Spinal cord (tissue), 10 donors: ENCODE data around the gene TCF12. TPM values are rescaled to one million over a fixed set of nuclear protein-coding genes. Genes with fewer than 3 reads are reported as not detected.
A peak's percentile ranks its signal among the peaks of the same experiment; 100 is the strongest.

Experiments used
- DNase-seq, 6 donors: peaks; one replicate each; pipeline versions ENCODE4 v3.0.0 to v3.0.0-alpha.2; 2013 to 2015; ENCODE audit warnings: low spot score in 6 of 6, low read depth in 4 of 6
- H3K27ac ChIP-seq: one replicate; pipeline ENCODE4 v1.5.1; 2013; ENCODE audit warnings: low read depth, low read length, control low read depth
- H3K27me3 ChIP-seq: one replicate; pipeline ENCODE4 v1.6.1; 2013; ENCODE audit warnings: low read length; ENCODE audit not compliant: control insufficient read depth, insufficient read depth
- H3K36me3 ChIP-seq: one replicate; pipeline ENCODE4 v1.6.1; 2013; ENCODE audit warnings: low read length; ENCODE audit not compliant: control insufficient read depth, insufficient read depth
- H3K4me1 ChIP-seq: one replicate; pipeline ENCODE4 v1.6.1; 2013; ENCODE audit warnings: low read length; ENCODE audit not compliant: control insufficient read depth, insufficient read depth
- H3K4me3 ChIP-seq: one replicate; pipeline ENCODE4 v1.5.1; 2013; ENCODE audit warnings: low read depth, low read length, control low read depth
- H3K9me3 ChIP-seq: one replicate; pipeline ENCODE4 v1.6.1; 2013; ENCODE audit warnings: low read length; ENCODE audit not compliant: control insufficient read depth, insufficient read depth
- WGBS: methylation state at CpG from one replicate; pipeline ENCODE4 v1.1.5; 2013; ENCODE audit warnings: missing lambda C conversion rate; ENCODE audit not compliant: insufficient coverage; 5-methylcytosine and 5-hydroxymethylcytosine counted together
- polyA plus RNA-seq, 2 donors: library from polyadenylated mRNA; unstranded; fragments of 120-200 nt; gene quantifications; one replicate each; pipeline ENCODE4 v1.2.1, GENCODE V29; 2013; ENCODE audit not compliant: insufficient read length in 2 of 2
- total RNA-seq, 2 donors: library from RNA; depleted of rRNA in 1 of 2; stranded (reverse); fragments of 120-200 nt in 1 of 2; fragments of >200 nt in 1 of 2; gene quantifications; one replicate each; pipeline versions ENCODE4 v1.2.3 to v1.2.4, GENCODE V29; 2013 to 2014
- donor health status: healthy.

TCF12 gene
- total and polyA plus RNA-seq, 4 donors: 88.8 to 183 (median 135) TPM

DNA sequence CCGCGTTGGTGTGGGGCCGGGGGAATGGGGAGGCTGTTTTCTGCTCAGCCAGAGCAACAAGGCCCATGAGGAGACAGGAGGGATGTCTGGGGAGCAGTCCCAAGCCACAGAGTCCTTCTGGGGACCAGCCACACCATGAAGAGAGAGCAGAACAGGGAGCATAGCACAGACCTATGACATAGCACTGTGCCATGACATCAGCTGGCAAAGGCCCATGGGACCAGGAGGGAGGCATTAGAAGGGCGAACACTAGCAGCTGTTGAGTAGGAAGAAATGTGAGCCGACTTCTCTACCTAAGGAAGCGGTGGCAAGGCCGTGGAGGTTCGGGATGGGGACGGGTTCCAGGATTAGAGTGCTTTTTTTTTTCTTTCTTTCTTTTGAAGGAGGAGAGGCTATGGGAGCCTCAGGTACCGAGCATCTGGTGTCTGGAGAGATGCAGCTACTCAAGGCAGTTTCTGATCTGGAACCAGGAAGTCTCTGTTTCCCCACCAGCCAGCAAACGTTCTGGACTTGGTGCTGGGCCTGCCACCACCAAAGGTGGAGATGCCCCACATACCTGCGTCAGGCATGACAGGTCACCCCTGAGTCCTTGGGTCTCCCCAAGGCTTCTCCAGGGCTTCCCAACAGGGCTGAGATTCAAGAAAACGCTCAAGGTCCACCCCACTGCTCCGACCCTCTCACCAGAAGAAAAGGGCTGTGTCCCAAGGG is 380.6 kb downstream of the TCF12 start:
- no peaks in the 10 kb centered on the region for H3K9me3 ChIP-seq
- H3K4me3 ChIP-seq: no peak overlapping the region
- no peaks in the 10 kb centered on the region for H3K27me3 ChIP-seq
- H3K27ac ChIP-seq: no peak overlapping the region
- H3K36me3 ChIP-seq: no peaks in the 10 kb centered on the region
- WGBS: 87% methylated on average over 11 of the region's 14 CpGs
- DNase-seq: no peak
- peaks cover 8% of the 10 kb centered on the region for H3K4me1 ChIP-seq

DNA sequence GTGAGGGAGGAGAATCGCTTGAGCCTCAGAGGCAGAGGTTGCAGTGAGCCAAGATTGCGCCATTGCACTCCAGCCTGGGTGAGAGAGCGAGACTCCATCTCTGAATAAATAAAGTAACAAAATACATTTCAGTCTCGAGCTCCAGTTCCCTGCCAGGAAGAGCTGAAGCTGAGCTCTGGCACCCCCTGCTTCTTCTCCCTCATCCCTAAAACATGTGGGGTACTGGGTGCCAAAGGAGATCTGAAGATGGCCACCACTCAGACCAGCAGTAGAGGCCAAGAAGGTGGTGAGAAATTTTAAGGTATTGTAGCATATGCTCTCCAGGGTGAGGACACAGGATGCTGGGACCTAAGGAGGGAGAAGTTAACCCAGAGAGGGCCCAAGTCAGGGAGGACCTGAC is 382.9 kb downstream of the TCF12 start:
- Histone ChIP-seq H3K9me3 (no peaks in the 10 kb centered on the region), H3K27me3 (no peaks in the 10 kb centered on the region), H3K4me1 (peaks cover 14% of the 10 kb centered on the region), H3K27ac (no peak overlapping the region), H3K4me3 (no peak overlapping the region), H3K36me3 (no peaks in the 10 kb centered on the region)
- no CpG with 5 or more reads among the region's 4 CpGs for WGBS
- DNase-seq: no peak

DNA sequence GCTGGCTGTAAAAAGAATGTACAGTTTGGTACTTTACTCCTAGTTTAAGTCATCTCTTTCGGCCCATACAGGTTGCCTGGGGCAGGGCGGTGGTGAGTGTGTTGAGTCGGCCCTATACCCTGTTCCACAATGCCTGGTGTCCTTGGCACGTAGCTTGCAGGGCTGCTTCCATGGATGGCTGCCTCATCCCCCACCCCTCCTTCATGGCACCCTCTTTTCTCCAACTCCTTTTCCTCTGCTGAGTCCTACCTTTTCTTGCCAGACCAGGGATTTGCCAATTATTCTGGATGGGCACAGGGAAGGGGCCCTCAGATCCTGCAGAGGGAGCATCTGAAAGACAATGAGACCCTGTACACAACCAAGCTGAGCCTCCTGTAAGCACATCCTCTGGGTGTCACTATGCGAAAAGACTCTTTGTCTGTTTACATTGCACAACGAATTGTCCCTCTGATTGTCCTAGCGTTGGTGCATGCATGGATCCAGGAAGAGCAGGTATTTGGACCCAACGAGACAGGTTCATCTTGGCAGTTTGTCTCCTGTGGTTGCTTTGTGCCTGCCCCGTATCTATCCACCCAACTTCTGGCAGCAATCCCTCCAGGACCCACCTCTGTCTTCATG is 384.3 kb downstream of the TCF12 start:
- Histone ChIP-seq H3K27ac (no peak overlapping the region), H3K9me3 (no peaks in the 10 kb centered on the region), H3K4me3 (no peak overlapping the region), H3K4me1 (peaks cover 19% of the 10 kb centered on the region), H3K36me3 (no peaks in the 10 kb centered on the region), H3K27me3 (no peaks in the 10 kb centered on the region)
- no peak for DNase-seq
- 71% methylated on average over 9 of the region's 9 CpGs for WGBS

DNA sequence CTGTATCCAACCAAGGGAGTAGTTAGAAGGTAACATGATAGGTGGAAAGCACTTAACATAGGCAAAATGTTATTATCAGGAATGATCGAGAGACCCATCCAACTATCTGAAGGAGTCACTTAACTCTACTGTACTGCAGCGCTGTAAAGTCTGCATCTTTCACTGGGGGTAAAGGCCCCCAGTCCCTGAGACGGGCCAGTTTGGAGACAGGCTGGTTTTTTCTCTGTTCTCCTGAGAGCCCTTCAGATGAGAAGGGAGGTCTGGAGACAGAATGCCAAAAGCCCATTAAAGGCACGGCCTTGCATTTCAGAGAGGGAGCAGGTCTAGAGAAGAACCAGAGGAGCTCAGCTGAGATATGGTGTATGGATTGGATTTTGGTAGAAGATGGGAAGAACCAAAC is 386.6 kb downstream of the TCF12 start:
- no peak for DNase-seq
- Histone ChIP-seq H3K4me1 (peaks cover 16% of the 10 kb centered on the region), H3K4me3 (no peak overlapping the region), H3K27me3 (no peaks in the 10 kb centered on the region), H3K9me3 (no peaks in the 10 kb centered on the region), H3K27ac (no peak overlapping the region), H3K36me3 (no peaks in the 10 kb centered on the region)
- WGBS: 81% methylated on average over 2 of the region's 4 CpGs

DNA sequence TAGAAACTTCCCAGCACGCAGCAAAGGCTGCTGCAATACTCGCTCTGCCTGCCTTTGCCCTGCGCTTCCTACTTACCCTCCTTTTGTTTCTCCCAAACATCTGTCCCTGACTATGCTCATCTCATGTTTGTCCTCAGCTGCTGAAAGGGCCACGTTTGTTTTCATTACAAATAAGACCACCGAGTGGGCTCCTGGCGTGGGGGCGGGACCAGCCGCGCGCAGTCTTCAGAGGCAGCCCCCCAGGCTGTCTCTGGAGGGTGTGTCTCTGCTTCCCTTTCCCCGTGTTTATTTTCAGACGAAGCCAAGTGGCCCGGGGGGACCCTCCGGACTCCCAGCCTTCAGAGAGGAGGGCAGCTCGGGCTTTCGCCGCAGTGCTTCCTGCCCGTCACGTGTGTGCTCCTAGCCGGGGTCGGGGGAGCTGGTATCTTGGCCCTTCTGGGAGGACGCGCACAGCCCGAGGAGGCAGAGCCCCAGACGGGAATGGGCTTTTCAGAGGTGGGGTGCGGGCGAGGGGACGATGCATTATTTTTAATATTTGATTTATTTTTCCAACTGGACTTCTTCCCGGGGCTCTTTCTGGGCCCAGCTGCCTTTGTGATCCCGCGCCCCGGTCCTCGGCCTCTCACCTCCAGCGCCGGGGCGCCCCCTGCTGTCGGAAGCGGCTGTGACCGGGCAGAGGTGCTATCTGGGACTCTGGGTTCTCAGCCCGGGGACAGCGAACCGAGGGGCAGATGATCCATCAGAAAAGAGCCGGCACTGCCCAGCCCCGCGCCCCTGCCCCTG is 387.9 kb downstream of the TCF12 start:
- no peaks in the 10 kb centered on the region for H3K36me3 ChIP-seq
- H3K4me1 ChIP-seq: peaks cover 16% of the 10 kb centered on the region
- 2% methylated on average over 37 of the region's 45 CpGs for WGBS
- no peaks in the 10 kb centered on the region for H3K27me3 ChIP-seq
- H3K27ac ChIP-seq: peak overlapping the region; percentile 69
- peak overlapping the region; percentile 53 for H3K4me3 ChIP-seq
- no peaks in the 10 kb centered on the region for H3K9me3 ChIP-seq
- peak; percentile 23 to 84 (median 42) for DNase-seq

DNA sequence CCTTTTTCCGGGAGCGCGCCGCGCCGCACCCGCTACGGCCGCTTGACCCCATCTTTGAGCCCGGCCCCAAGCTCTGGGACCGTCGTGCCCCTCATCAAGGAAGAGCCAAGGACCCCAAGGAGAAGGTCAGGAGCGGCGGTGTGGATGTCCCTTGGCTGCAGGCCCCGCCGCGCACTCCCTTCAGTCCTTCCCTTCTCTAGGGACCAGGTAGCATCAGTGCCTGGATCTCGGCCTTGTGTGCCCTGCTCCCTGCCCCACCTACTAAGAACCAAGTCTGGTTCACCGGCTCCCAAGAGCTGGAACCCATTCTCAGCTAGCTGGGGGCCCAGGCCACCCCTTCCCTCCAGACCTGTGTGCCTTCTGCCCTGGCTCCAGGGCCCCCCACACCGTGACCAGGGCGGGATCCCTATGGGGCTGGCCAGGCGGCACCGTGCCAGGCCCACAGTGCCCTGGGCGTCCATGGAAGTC is 388.5 kb downstream of the TCF12 start:
- Histone ChIP-seq H3K27me3 (no peaks in the 10 kb centered on the region), H3K9me3 (no peaks in the 10 kb centered on the region), H3K4me1 (peaks cover 16% of the 10 kb centered on the region), H3K36me3 (no peaks in the 10 kb centered on the region), H3K4me3 (peak overlapping the region; percentile 53), H3K27ac (peak overlapping the region; percentile 49)
- 22% methylated on average over 19 of the region's 24 CpGs for WGBS
- DNase-seq: peak in 1 of 6 donors; percentile 33

DNA sequence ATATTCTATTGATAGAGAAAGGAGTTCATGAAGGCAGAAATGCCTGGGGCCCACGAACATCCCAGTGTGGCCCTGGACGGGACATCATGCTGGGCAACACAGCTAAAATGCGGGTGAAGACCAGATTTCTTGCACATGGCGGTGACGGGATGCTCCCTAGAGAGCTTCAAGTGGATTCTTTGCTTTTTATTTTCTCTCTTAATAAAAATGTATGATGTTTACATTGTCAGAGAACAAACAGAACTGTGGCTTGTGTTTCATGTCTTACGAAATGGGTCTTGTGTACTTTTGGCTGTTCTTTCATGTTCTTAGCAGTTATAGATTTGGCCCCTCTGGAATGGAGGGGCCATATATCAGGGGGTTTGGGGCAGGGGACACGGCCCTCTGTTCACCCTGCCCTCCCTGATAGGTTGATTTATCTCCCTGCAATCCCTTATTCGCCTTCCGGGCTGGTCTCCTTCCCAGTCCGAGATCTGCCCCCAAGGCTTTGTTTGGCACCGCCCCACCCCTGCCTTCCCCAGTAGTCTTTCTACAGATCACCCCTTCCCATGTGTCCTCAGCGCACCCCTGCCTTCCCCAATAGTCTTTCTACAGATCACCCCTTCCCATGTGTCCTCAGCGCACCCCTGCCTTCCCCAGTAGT is 389.2 kb downstream of the TCF12 start:
- no peak overlapping the region for H3K4me3 ChIP-seq
- no peaks in the 10 kb centered on the region for H3K36me3 ChIP-seq
- DNase-seq: no peak
- H3K9me3 ChIP-seq: no peaks in the 10 kb centered on the region
- H3K27ac ChIP-seq: peak overlapping the region; percentile 10
- WGBS: 88% methylated on average over 3 of the region's 13 CpGs
- peaks cover 20% of the 10 kb centered on the region for H3K4me1 ChIP-seq
- H3K27me3 ChIP-seq: no peaks in the 10 kb centered on the region

DNA sequence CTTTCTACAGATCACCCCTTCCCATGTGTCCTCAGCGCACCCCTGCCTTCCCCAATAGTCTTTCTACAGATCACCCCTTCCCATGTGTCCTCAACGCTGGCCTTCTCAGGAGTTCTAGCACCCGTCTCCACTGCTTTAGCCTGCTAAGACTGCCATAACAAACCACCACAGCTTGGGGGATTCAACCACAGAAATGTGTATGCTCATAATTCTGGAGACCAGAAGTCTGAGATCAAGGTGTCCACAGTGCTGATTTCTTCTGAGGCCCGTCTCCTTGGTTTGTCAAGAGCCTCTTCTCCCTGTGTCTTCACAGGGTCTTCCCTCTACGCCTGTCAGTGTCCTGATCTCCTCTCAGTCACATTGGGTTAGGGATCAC is 389.7 kb downstream of the TCF12 start:
- DNase-seq: no peak
- Histone ChIP-seq H3K4me3 (no peak overlapping the region), H3K9me3 (no peaks in the 10 kb centered on the region), H3K27me3 (no peaks in the 10 kb centered on the region), H3K27ac (no peak overlapping the region), H3K36me3 (no peaks in the 10 kb centered on the region), H3K4me1 (peaks cover 25% of the 10 kb centered on the region)
- 94% methylated on average over 3 of the region's 5 CpGs for WGBS

DNA sequence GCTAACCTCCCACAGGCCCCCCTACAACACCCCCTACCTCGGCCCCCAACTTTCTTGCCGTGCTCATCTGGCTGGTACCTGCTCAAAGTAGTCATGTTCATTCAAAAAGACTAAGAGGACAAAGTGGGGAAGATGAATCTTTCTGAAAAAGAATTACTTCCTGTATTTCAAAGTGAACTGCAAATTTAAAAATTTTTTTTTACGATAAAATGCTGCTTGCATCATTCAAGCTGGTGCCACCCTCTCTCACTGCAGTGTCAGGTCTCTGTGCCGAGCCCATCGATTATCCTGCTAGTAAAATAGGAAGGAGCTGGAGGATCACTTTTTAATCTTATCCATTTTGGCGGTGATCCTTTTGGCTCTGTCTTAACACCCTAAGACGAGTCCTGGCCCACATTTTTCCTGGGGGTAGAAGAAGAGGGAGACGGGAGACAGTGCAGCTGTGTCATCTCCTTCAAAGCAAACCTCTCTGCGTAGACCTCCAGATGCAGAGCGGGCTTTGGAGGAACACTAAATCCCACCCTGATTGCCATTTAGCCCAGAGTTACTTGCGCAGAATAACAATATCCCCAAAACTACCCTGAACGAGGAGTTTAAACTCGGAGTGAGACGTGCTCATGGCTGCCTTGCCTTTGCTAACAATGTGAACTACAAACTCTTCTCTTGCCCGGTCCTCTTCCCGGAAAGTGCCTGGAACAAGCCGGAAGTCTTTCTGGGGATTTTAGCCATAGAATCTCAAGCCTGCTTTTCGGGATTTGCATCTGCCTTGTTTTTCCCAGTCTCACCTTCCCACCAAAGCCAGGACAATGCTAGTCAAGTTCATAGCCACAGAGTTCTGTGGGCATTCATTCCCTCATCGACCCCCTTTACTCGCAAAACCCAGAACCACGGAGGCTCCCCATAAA is 391.7 kb downstream of the TCF12 start:
- no peaks in the 10 kb centered on the region for H3K36me3 ChIP-seq
- no peak for DNase-seq
- no peak overlapping the region for H3K27ac ChIP-seq
- 82% methylated on average over 9 of the region's 21 CpGs for WGBS
- no peak overlapping the region for H3K4me3 ChIP-seq
- H3K27me3 ChIP-seq: no peaks in the 10 kb centered on the region
- H3K9me3 ChIP-seq: no peaks in the 10 kb centered on the region
- peaks cover 25% of the 10 kb centered on the region for H3K4me1 ChIP-seq
